ENCODE data around the gene TMEM259.

Gene TMEM259

DNA sequence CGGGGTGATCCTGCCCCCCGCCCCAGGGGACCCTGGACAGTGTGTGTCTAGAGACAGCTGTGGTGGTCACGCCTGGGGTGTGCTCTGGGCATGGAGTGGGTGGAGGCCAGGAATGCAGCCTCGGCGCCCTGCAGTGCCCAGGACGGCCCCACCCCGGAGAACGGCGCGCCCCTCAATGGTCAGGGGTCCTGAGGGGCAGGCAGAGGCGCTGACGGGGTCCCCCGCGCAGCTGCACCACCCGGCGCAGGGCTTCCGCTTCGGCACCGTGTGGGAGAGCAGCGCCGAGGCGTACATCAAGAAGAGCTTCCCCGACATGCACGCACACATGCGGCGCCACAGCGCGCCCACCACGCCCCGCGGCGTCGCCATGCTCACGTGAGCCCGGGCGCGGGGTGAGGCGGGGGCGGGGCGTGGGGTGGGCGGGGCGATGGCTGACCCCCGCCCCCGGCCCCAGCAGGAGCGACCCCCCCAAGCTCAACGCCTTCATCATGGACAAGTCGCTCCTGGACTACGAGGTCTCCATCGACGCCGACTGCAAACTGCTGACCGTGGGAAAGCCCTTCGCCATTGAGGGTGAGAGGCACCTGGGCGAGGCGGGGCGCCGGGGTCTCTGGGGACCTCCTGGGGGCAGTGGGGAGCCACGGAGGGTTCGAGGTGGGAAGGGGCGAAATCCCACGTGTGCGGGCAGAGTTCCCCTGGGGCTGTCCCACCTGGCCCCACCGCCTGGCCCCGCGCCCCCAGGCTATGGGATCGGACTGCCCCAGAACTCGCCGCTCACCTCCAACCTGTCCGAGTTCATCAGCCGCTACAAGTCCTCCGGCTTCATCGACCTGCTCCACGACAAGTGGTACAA lies 13.3 kb downstream of the TMEM259 start:
- TF ChIP-seq CTCF (IDR thresholded peaks at IDR 0.05; ENCODE audit: low read depth, low read length) = no peak
- H3K4me3 ChIP-seq (ENCODE audit: low read depth, low read length) = no peak overlapping the region
- H3K27ac ChIP-seq = no peak overlapping the region
- no peak for DNase-seq
- peaks cover 2% of the 10 kb centered on the region for H3K9me3 ChIP-seq (ENCODE audit: severe bottlenecking)
- peaks cover 26% of the 10 kb centered on the region for H3K36me3 ChIP-seq
- peaks cover 8% of the 10 kb centered on the region for H3K27me3 ChIP-seq (ENCODE audit: insufficient read depth, low read depth, severe bottlenecking)

GRCh38 chr19:1006711-1007398 lies 14.1 kb downstream of the TMEM259 start:
- Histone ChIP-seq H3K27ac (no peak overlapping the region), H3K36me3 (peaks cover 19% of the 10 kb centered on the region), H3K9me3 (ENCODE audit: severe bottlenecking) (peaks cover 2% of the 10 kb centered on the region), H3K27me3 (ENCODE audit: insufficient read depth, low read depth, severe bottlenecking) (peaks cover 11% of the 10 kb centered on the region), H3K4me3 (ENCODE audit: low read depth, low read length) (no peak overlapping the region)
- no peak for DNase-seq
- no peak for TF ChIP-seq CTCF (IDR thresholded peaks at IDR 0.05; ENCODE audit: low read depth, low read length)

- Histone ChIP-seq H3K36me3 (peaks cover 7% of the 10 kb centered on the region), H3K9me3 (ENCODE audit: severe bottlenecking) (peaks cover 2% of the 10 kb centered on the region), H3K27ac (no peak overlapping the region), H3K4me3 (ENCODE audit: low read depth, low read length) (no peak overlapping the region), H3K27me3 (ENCODE audit: insufficient read depth, low read depth, severe bottlenecking) (peaks cover 26% of the 10 kb centered on the region)
- no peak for DNase-seq
- no peak for TF ChIP-seq CTCF (IDR thresholded peaks at IDR 0.05; ENCODE audit: low read depth, low read length)
Observed at GRCh38 chr19:1004803-1005664, 15.9 kb downstream of the TMEM259 start.

DNA sequence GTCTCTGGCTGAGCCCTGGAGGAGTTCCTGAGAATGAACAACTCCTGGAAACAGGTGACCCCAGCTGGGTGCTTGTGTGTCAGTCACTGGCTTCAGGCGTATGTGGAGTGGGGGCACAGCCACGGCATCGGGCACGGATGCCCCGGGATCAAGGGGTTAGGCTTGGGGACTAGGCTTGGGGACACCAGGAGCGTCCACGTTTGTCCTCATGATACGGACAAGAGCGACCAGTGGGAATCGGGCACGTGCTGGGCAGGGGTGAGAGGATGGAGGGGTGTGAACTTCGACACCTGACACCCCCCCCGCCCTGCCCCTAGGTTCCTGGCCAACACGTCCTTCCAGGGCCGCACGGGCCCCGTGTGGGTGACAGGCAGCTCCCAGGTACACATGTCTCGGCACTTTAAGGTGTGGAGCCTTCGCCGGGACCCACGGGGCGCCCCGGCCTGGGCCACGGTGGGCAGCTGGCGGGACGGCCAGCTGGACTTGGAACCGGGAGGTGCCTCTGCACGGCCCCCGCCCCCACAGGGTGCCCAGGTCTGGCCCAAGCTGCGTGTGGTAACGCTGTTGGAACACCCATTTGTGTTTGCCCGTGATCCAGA lies 16.6 kb downstream of the TMEM259 start:
- DNase-seq = no peak
- Histone ChIP-seq H3K9me3 (ENCODE audit: severe bottlenecking) (peaks cover 2% of the 10 kb centered on the region), H3K27ac (no peak overlapping the region), H3K36me3 (peaks cover 3% of the 10 kb centered on the region; the same call in 1 of the 2 replicates), H3K4me3 (ENCODE audit: low read depth, low read length) (no peak overlapping the region), H3K27me3 (ENCODE audit: insufficient read depth, low read depth, severe bottlenecking) (peaks cover 34% of the 10 kb centered on the region)
- TF ChIP-seq CTCF (IDR thresholded peaks at IDR 0.05; ENCODE audit: low read depth, low read length) = no peak

GRCh38 chr19:1003283-1003682 lies 17.6 kb downstream of the TMEM259 start:
- Histone ChIP-seq H3K27ac (no peak overlapping the region), H3K27me3 (ENCODE audit: insufficient read depth, low read depth, severe bottlenecking) (peaks cover 44% of the 10 kb centered on the region)
- DNase-seq = no peak

More at GRCh38 chr19:1003283-1003682, 17.6 kb downstream of the TMEM259 start:
- H3K4me3 ChIP-seq (ENCODE audit: low read depth, low read length) = no peak overlapping the region
- H3K9me3 ChIP-seq (ENCODE audit: severe bottlenecking) = no peaks in the 10 kb centered on the region
- no peak for TF ChIP-seq CTCF (IDR thresholded peaks at IDR 0.05; ENCODE audit: low read depth, low read length)
- peaks cover under 1% of the 10 kb centered on the region; the same call in 1 of the 2 replicates for H3K36me3 ChIP-seq

Data from WERI-Rb-1 (cell line).